H9 (cell line): ENCODE measurements around the gene SERPINE3. TPM values are rescaled to one million over a fixed set of nuclear protein-coding genes. Genes with fewer than 3 reads are reported as not detected.

Experiments used
- DNase-seq: peaks from one replicate; pipeline ENCODE4 v3.0.0-alpha.2; 2017
- H2AFZ ChIP-seq: one replicate; pipeline ENCODE4 v1.6.1; 2013; ENCODE audit warnings: mild to moderate bottlenecking, low read length, control low read depth, moderate library complexity
- H2AK5ac ChIP-seq: 2 replicates; pipeline ENCODE4 v1.6.1; 2013; ENCODE audit warnings: low read length, control low read depth, mixed read lengths; ENCODE audit not compliant: insufficient read length
- H2BK120ac ChIP-seq: one replicate; pipeline ENCODE4 v1.6.1; 2013; ENCODE audit warnings: low read depth, mild to moderate bottlenecking, low read length, control low read depth, inconsistent platforms; ENCODE audit not compliant: poor library complexity, severe bottlenecking
- H2BK12ac ChIP-seq: 2 replicates; pipeline ENCODE4 v1.6.1; 2013; ENCODE audit warnings: low read length, control low read depth, mixed read lengths, low read depth; ENCODE audit not compliant: insufficient read length
- H2BK15ac ChIP-seq: 2 replicates; pipeline ENCODE4 v1.6.1; 2013; ENCODE audit warnings: low read depth, low read length, control low read depth
- H2BK20ac ChIP-seq: one replicate; pipeline ENCODE4 v1.6.1; 2013; ENCODE audit warnings: low read depth, mild to moderate bottlenecking, low read length, control low read depth, inconsistent platforms; ENCODE audit not compliant: poor library complexity, severe bottlenecking
- H2BK5ac ChIP-seq: 2 replicates; pipeline ENCODE4 v1.6.1; 2013; ENCODE audit warnings: low read length, control low read depth, mixed read lengths; ENCODE audit not compliant: insufficient read length
- H3K14ac ChIP-seq: 2 replicates; pipeline ENCODE4 v1.6.1; 2013; ENCODE audit warnings: low read length, control low read depth; ENCODE audit not compliant: insufficient read depth
- H3K18ac ChIP-seq: 2 replicates; pipeline ENCODE4 v1.6.1; 2013; ENCODE audit warnings: low read depth, mild to moderate bottlenecking, mixed read lengths, low read length, control low read depth; ENCODE audit not compliant: insufficient read length
- H3K23ac ChIP-seq: 2 replicates; pipeline ENCODE4 v1.6.1; 2013; ENCODE audit warnings: low read length, control low read depth, mixed read lengths, low read depth; ENCODE audit not compliant: insufficient read length
- H3K23me2 ChIP-seq: 2 replicates; pipeline ENCODE4 v1.6.1; 2013; ENCODE audit warnings: low read depth, mild to moderate bottlenecking, mixed read lengths, low read length, control low read depth; ENCODE audit not compliant: insufficient read length, poor library complexity, severe bottlenecking
- H3K27ac ChIP-seq: 2 replicates; pipeline ENCODE4 v1.5.1; 2013; ENCODE audit warnings: low read length, control low read depth, mixed read lengths, low read depth; ENCODE audit not compliant: insufficient read length
- H3K27me3 ChIP-seq: 2 replicates; pipeline ENCODE4 v1.6.1; 2013; ENCODE audit warnings: low read length, control low read depth, inconsistent platforms; ENCODE audit not compliant: insufficient read depth
- H3K4ac ChIP-seq: 2 replicates; pipeline ENCODE4 v1.6.1; 2013; ENCODE audit warnings: low read depth, mild to moderate bottlenecking, control low read depth, inconsistent platforms, low read length, moderate library complexity
- H3K4me1 ChIP-seq: 2 replicates; pipeline ENCODE4 v1.6.1; 2013; ENCODE audit warnings: low read length, control low read depth, inconsistent platforms; ENCODE audit not compliant: insufficient read depth
- H3K4me2 ChIP-seq: 2 replicates; pipeline ENCODE4 v1.6.1; 2013; ENCODE audit warnings: low read length, control low read depth, mixed read lengths; ENCODE audit not compliant: insufficient read length, insufficient read depth
- H3K56ac ChIP-seq: 2 replicates; pipeline ENCODE4 v1.6.1; 2013; ENCODE audit warnings: low read depth, mild to moderate bottlenecking, mixed read lengths, low read length, control low read depth; ENCODE audit not compliant: insufficient read length
- H3K79me1 ChIP-seq: 2 replicates; pipeline ENCODE4 v1.6.1; 2013; ENCODE audit warnings: low read depth, mild to moderate bottlenecking, moderate library complexity, low read length, control low read depth, inconsistent platforms; ENCODE audit not compliant: insufficient read depth, poor library complexity, severe bottlenecking
- H3K79me2 ChIP-seq: 2 replicates; pipeline ENCODE4 v1.6.1; 2013; ENCODE audit warnings: low read length, control low read depth, inconsistent platforms; ENCODE audit not compliant: insufficient read depth
- H3K9ac ChIP-seq: 2 replicates; pipeline ENCODE4 v1.6.1; 2013; ENCODE audit warnings: low read length, control low read depth, mixed read lengths; ENCODE audit not compliant: insufficient read length; ENCODE audit errors: extremely low read depth
- H3K9me3 ChIP-seq: one replicate; pipeline ENCODE4 v1.6.1; 2013; ENCODE audit warnings: low read depth, low read length, inconsistent platforms; ENCODE audit not compliant: control insufficient read depth
- H3T11ph ChIP-seq: one replicate; pipeline ENCODE4 v1.6.1; 2013; ENCODE audit warnings: mild to moderate bottlenecking, low read length, control low read depth, inconsistent platforms
- H4K20me1 ChIP-seq: one replicate; pipeline ENCODE4 v1.6.1; 2013; ENCODE audit not compliant: control insufficient read depth, insufficient read length, insufficient read depth
- H4K5ac ChIP-seq: 2 replicates; pipeline ENCODE4 v1.6.1; 2013; ENCODE audit warnings: low read depth, mild to moderate bottlenecking, mixed read lengths, low read length, control low read depth; ENCODE audit not compliant: insufficient read length
- H4K8ac ChIP-seq: replicated peaks from 2 replicates; pipeline ENCODE4 v1.6.1; 2013; ENCODE audit warnings: low read length, control low read depth, mixed read lengths, low read depth; ENCODE audit not compliant: insufficient read length
- H4K91ac ChIP-seq: 2 replicates; pipeline ENCODE4 v1.6.1; 2013; ENCODE audit warnings: low read depth, mild to moderate bottlenecking, moderate library complexity, mixed read lengths, low read length, control low read depth; ENCODE audit not compliant: insufficient read length
- H3K27ac Mint-ChIP-seq, 3 experiments: 2 replicates in 2 of 3; 3 replicates in 1 of 3; pipeline ENCODE4 v1.8.0; 2020 to 2021; ENCODE audit warnings: mixed read lengths in 3 of 3, mild to moderate bottlenecking in 1 of 3, moderate library complexity in 1 of 3
- H3K27me3 Mint-ChIP-seq: 2 replicates; pipeline ENCODE4 v1.8.0; 2021; ENCODE audit warnings: low read depth, mild to moderate bottlenecking, moderate library complexity, mixed read lengths
- H3K36me3 Mint-ChIP-seq, 3 experiments: 2 replicates in 2 of 3; 3 replicates in 1 of 3; pipeline ENCODE4 v1.8.0; 2020 to 2021; ENCODE audit warnings: low read depth in 3 of 3, mixed read lengths in 3 of 3; ENCODE audit not compliant: insufficient read depth in 1 of 3
- H3K4me1 Mint-ChIP-seq, 2 experiments: 2 replicates each; pipeline ENCODE4 v1.8.0; 2020; ENCODE audit warnings: mixed read lengths in 2 of 2
- H3K4me3 Mint-ChIP-seq, 2 experiments: 2 replicates in 1 of 2; 3 replicates in 1 of 2; pipeline ENCODE4 v1.8.0; 2020 to 2021; ENCODE audit warnings: mild to moderate bottlenecking in 2 of 2, mixed read lengths in 2 of 2, moderate library complexity in 1 of 2
- H3K9me3 Mint-ChIP-seq, 2 experiments: 2 replicates in 1 of 2; 3 replicates in 1 of 2; pipeline ENCODE4 v1.8.0; 2020; ENCODE audit warnings: mild to moderate bottlenecking in 2 of 2, mixed read lengths in 2 of 2, moderate library complexity in 1 of 2
- whole genome bisulfite sequencing: extraction: QIAGEN DNeasy Blood & Tissue Kit; methylation state at CpG from one replicate; pipeline ENCODE4 v1.1.7; 2013; ENCODE audit warnings: missing lambda C conversion rate, low lambda C conversion rate, mixed read lengths; ENCODE audit not compliant: insufficient read length; ENCODE audit errors: extremely low coverage; 5-methylcytosine and 5-hydroxymethylcytosine counted together
- total RNA-seq: library from RNA; stranded (reverse); gene quantifications from 2 replicates; pipeline ENCODE4 v1.2.1, GENCODE V29; 2021
- TF ChIP-seq, protein P1 (sequence below): fragments of 200-600 bp; sonication (generic); conservative IDR thresholded peaks from 3 replicates; pipeline ENCODE4 v1.8.0; 2021; ENCODE audit warnings: antibody characterized with exemption, mild to moderate bottlenecking

Gene SERPINE3
- total RNA-seq, 1 experiment from 2014 or later = not detected

- Histone ChIP-seq H3K4ac (no peak overlapping the region), H3K79me2 (no peaks in the 10 kb centered on the region), H3K56ac (no peak overlapping the region), H3K27me3 (no peaks in the 10 kb centered on the region), H3K4me1 (no peaks in the 10 kb centered on the region; the same call in 1 of the 2 replicates), H3K79me1 (no peaks in the 10 kb centered on the region), H4K91ac (no peak overlapping the region), H4K8ac (no peak overlapping the region), H2BK15ac (no peak overlapping the region), H2BK12ac (no peak overlapping the region), H3K18ac (no peak overlapping the region), H3T11ph (no peak overlapping the region), H2BK120ac (no peak overlapping the region), H2AFZ (no peak overlapping the region), H3K23me2 (no peaks in the 10 kb centered on the region), H3K27ac (no peak overlapping the region), H4K5ac (no peak overlapping the region), H3K14ac (no peak overlapping the region), H2AK5ac (no peak overlapping the region), H3K9me3 (no peaks in the 10 kb centered on the region), H3K4me2 (no peak overlapping the region), H3K23ac (no peak overlapping the region), H2BK5ac (no peak overlapping the region), H2BK20ac (no peak overlapping the region), H4K20me1 (no peaks in the 10 kb centered on the region), H3K9ac (no peak overlapping the region)
- Mint-ChIP-seq H3K4me1 (peaks cover 11 to 36% of the 10 kb centered on the region in 2 experiments), H3K4me3 (no peak overlapping the region), H3K27me3 (no peaks in the 10 kb centered on the region), H3K36me3 (peaks cover 1 to 22% (median 8%) of the 10 kb centered on the region in 3 experiments; a peak in 5 of 7 replicates), H3K9me3 (no peaks in the 10 kb centered on the region), H3K27ac (no peak overlapping the region)
- TF ChIP-seq, protein P1, sequence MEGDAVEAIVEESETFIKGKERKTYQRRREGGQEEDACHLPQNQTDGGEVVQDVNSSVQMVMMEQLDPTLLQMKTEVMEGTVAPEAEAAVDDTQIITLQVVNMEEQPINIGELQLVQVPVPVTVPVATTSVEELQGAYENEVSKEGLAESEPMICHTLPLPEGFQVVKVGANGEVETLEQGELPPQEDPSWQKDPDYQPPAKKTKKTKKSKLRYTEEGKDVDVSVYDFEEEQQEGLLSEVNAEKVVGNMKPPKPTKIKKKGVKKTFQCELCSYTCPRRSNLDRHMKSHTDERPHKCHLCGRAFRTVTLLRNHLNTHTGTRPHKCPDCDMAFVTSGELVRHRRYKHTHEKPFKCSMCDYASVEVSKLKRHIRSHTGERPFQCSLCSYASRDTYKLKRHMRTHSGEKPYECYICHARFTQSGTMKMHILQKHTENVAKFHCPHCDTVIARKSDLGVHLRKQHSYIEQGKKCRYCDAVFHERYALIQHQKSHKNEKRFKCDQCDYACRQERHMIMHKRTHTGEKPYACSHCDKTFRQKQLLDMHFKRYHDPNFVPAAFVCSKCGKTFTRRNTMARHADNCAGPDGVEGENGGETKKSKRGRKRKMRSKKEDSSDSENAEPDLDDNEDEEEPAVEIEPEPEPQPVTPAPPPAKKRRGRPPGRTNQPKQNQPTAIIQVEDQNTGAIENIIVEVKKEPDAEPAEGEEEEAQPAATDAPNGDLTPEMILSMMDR = no peak
- no peak for DNase-seq
- WGBS = no CpG with 5 or more reads among the region's 1 CpG
These were observed 19.9 kb downstream of the SERPINE3 start for GRCh38 chr13:51359352-51359751.
